Stomach smooth muscle (tissue), 2 donors: Measurements from ENCODE around the gene FGF12.
A peak's percentile ranks its signal among the peaks of the same experiment; 100 is the strongest.

Experiments
- H3K27ac ChIP-seq: one replicate; pipeline ENCODE4 v1.7.0; 2013; ENCODE audit warnings: mild to moderate bottlenecking, low read length, inconsistent platforms
- H3K27me3 ChIP-seq, 2 donors: one replicate each; pipeline ENCODE4 v1.7.0; 2013; ENCODE audit warnings: low read length in 2 of 2; ENCODE audit not compliant: insufficient read depth in 2 of 2, control insufficient read depth in 1 of 2
- H3K36me3 ChIP-seq, 2 donors: one replicate each; pipeline ENCODE4 v1.7.0; 2013; ENCODE audit warnings: low read length in 2 of 2; ENCODE audit not compliant: control insufficient read depth in 2 of 2, insufficient read depth in 2 of 2
- H3K4me1 ChIP-seq: one replicate; pipeline ENCODE4 v1.7.0; 2013; ENCODE audit warnings: low read length; ENCODE audit not compliant: control insufficient read depth, insufficient read depth
- H3K4me3 ChIP-seq, 2 donors: one replicate each; pipeline ENCODE4 v1.7.0; 2013; ENCODE audit warnings: low read length in 2 of 2
- H3K9ac ChIP-seq, 2 donors: one replicate each; pipeline ENCODE4 v1.7.0; 2013; ENCODE audit warnings: low read length in 2 of 2, mild to moderate bottlenecking in 1 of 2
- H3K9me3 ChIP-seq, 2 donors: one replicate each; pipeline ENCODE4 v1.7.0; 2013; ENCODE audit warnings: low read length in 2 of 2; ENCODE audit not compliant: control insufficient read depth in 2 of 2
- donor health status: healthy.
- donor health status: Pancreatic carcinoma.

FGF12 gene

GRCh38 chr3:192564611-192565010, 162.7 kb downstream of the FGF12 start:
- no peaks in the 10 kb centered on the region for H3K36me3 ChIP-seq
- H3K9me3 ChIP-seq = no peaks in the 10 kb centered on the region
- H3K27me3 ChIP-seq = no peaks in the 10 kb centered on the region
- H3K9ac ChIP-seq = no peak overlapping the region
- no peaks in the 10 kb centered on the region for H3K4me1 ChIP-seq
- H3K4me3 ChIP-seq = no peak overlapping the region
- no peak overlapping the region for H3K27ac ChIP-seq

GRCh38 chr3:192563417-192563816, 163.9 kb downstream of the FGF12 start:
- Histone ChIP-seq H3K4me3 (no peak overlapping the region), H3K27me3 (no peaks in the 10 kb centered on the region)

GRCh38 chr3:192553707-192554106, 173.6 kb downstream of the FGF12 start:
- no peaks in the 10 kb centered on the region for H3K36me3 ChIP-seq
- no peaks in the 10 kb centered on the region for H3K27me3 ChIP-seq
- no peak overlapping the region for H3K4me3 ChIP-seq
- H3K9me3 ChIP-seq = no peaks in the 10 kb centered on the region
- no peaks in the 10 kb centered on the region for H3K4me1 ChIP-seq
- H3K27ac ChIP-seq = no peak overlapping the region
- no peak overlapping the region for H3K9ac ChIP-seq

More at GRCh38 chr3:192563417-192563816, 163.9 kb downstream of the FGF12 start:
- Histone ChIP-seq H3K9me3 (no peaks in the 10 kb centered on the region), H3K27ac (no peak overlapping the region), H3K36me3 (no peaks in the 10 kb centered on the region), H3K9ac (no peak overlapping the region), H3K4me1 (no peaks in the 10 kb centered on the region)

- Histone ChIP-seq H3K9ac (no peak overlapping the region), H3K27me3 (no peaks in the 10 kb centered on the region), H3K27ac (no peak overlapping the region), H3K36me3 (no peaks in the 10 kb centered on the region), H3K4me3 (no peak overlapping the region), H3K4me1 (no peaks in the 10 kb centered on the region), H3K9me3 (no peaks in the 10 kb centered on the region)
Observed at GRCh38 chr3:192550356-192550755, 177.0 kb downstream of the FGF12 start.

DNA sequence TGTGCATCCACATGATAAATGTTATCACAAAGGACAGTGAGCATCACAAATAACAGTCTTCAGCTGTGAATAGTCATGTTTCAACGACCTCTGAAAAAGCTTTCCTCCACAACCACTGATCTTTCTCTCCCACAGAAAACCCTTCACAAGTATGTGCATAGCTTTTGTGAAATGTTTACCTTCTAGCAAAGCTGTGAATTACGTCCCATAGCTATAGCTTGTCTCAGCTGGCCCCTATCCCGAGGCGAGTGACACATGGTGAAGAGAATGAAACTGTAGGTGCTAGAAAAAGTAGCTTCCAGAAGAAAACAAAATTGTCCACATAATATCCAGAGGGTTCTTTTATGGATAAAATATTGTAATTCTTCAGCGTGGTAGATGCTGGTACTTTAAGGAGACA, 182.0 kb downstream of the FGF12 start:
- H3K4me1 ChIP-seq = no peaks in the 10 kb centered on the region
- H3K27ac ChIP-seq = no peak overlapping the region
- no peaks in the 10 kb centered on the region for H3K27me3 ChIP-seq

GRCh38 chr3:192543163-192543562, 184.2 kb downstream of the FGF12 start:
- Histone ChIP-seq H3K36me3 (no peaks in the 10 kb centered on the region), H3K4me1 (no peaks in the 10 kb centered on the region), H3K27me3 (no peaks in the 10 kb centered on the region), H3K9me3 (no peaks in the 10 kb centered on the region), H3K9ac (no peak overlapping the region), H3K4me3 (no peak overlapping the region), H3K27ac (no peak overlapping the region)

More for the DNA sequence above, 182.0 kb downstream of the FGF12 start:
- Histone ChIP-seq H3K4me3 (no peak overlapping the region), H3K9ac (no peak overlapping the region), H3K9me3 (no peaks in the 10 kb centered on the region), H3K36me3 (no peaks in the 10 kb centered on the region)

DNA sequence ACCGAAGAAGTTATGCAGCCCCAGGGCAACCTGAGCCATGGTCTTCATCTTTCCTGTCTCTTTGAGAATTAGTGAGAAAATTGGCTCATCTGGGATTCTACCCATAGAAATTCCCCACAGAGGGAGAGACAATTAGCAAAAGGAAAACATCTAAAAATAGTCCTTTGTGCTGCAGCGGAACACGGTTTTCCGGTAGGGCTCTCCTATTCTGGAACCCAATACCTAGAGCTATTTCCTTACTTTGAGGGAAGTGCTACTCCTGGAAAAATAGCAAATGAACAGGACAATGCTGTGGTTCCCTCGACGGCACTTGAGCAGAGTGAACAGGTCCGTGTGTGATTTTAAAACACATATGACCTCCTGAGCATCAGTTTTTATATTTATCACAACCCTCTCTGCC, 210.5 kb downstream of the FGF12 start:
- Histone ChIP-seq H3K36me3 (no peaks in the 10 kb centered on the region), H3K27ac (no peak overlapping the region), H3K4me3 (no peak overlapping the region), H3K9me3 (no peaks in the 10 kb centered on the region), H3K27me3 (peaks cover 12 to 26% of the 10 kb centered on the region in 2 donors), H3K9ac (no peak overlapping the region), H3K4me1 (peaks cover 6% of the 10 kb centered on the region)

GRCh38 chr3:192515664-192516045, 211.7 kb downstream of the FGF12 start:
- Histone ChIP-seq H3K9me3 (no peaks in the 10 kb centered on the region), H3K27ac (no peak overlapping the region), H3K4me3 (peak overlapping the region in 1 of 2 donors; percentile 58), H3K4me1 (peaks cover 6% of the 10 kb centered on the region), H3K36me3 (no peaks in the 10 kb centered on the region), H3K27me3 (peaks cover 12 to 26% of the 10 kb centered on the region in 2 donors), H3K9ac (no peak overlapping the region)

DNA sequence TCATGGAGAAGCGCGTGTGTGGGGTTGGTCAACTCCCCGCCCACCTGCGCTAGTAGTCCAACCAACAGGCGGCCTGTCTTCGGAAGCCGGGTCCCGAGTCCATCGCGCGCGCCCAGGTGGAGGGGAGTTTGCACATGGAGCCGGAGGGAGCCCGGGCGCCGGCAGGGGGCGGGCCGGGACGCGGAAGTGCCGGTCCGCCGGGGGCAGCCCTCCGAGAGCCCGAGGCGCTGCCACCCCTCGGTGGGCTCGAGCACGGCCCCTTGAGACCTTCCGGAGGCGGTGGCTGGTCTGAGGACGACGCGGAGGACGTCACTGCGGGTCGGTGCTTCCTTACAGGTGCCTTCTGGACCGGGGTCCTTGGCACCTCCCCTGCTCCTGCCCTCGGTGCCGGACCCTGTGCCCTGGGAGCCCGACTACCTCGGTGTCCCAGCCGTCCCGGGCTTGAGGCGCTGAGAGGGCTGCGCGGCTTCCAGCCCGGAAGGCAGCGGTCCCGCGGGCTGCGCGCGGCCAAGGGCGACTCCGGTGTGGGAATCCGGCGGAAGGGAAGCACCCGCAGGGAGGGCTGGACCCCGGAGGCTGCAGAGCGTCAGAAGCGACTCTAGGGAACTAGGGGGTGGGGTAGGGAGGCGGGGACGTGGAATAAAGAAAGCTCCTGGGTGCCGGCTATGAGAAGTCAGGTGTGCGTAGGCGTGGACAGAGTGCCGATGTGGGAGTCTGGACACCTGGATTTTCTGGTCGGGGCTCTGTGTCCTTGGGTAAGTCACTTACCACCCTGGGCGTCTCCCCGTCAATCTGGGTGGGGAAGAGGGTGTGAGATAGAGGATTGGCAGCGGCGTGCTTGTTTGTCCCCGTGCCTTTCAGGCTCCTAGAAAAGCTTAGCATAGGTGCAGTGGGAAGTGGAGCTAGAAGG, 212.3 kb downstream of the FGF12 start:
- Histone ChIP-seq H3K9ac (no peak overlapping the region), H3K9me3 (peaks cover 4 to 6% of the 10 kb centered on the region in 2 donors), H3K27me3 (peaks cover 12 to 26% of the 10 kb centered on the region in 2 donors), H3K4me3 (peak overlapping the region; percentile 46 to 58), H3K27ac (no peak overlapping the region), H3K4me1 (peaks cover 6% of the 10 kb centered on the region), H3K36me3 (no peaks in the 10 kb centered on the region)

DNA sequence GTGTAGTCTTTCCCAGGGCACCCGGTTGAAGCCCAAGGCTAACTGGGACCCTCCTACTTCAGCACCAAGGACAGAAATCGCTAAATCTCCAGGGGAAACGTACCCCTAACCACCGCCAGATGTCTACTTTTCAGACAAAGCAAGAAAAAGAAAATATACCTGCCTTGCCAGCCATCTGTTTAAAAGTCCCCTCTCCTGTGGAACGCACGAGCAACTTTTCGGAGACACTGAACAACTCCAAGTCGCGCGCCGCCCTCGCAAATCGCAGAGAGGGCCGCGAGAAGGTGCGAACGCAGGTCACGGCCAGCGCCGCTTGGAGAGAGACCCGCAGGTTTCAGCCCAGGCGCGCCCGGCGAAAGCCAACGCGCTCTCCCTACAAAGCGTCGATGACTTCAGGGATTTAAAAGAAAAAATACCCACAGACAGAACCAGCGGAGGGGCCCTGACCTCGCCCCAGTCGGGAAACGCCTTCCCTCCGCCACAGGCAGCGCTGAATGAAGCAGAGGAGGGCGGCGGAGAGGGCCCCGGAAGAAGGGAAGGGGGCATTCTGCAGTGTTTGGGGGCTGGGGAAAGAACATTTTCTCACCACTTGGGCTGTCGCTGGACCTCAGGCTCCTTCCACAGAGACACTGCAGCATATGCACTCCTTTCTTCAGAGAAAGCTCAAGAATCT, 213.1 kb downstream of the FGF12 start:
- Histone ChIP-seq H3K9ac (no peak overlapping the region), H3K27ac (no peak overlapping the region), H3K4me3 (peak overlapping the region; percentile 46 to 58), H3K4me1 (peaks cover 6% of the 10 kb centered on the region), H3K36me3 (no peaks in the 10 kb centered on the region), H3K27me3 (peaks cover 12 to 26% of the 10 kb centered on the region in 2 donors), H3K9me3 (peaks cover 6 to 7% of the 10 kb centered on the region in 2 donors)

- Histone ChIP-seq H3K27me3 (no peaks in the 10 kb centered on the region), H3K27ac (no peak overlapping the region), H3K4me1 (no peaks in the 10 kb centered on the region), H3K9ac (no peak overlapping the region), H3K9me3 (peaks cover 6 to 7% of the 10 kb centered on the region in 2 donors), H3K4me3 (no peak overlapping the region), H3K36me3 (no peaks in the 10 kb centered on the region)
Observed at GRCh38 chr3:192505731-192506130, 221.6 kb downstream of the FGF12 start.
